Brain pericyte (primary cell): ENCODE data around the gene CDX1.

Experiments
- DNase-seq: peaks from one replicate; pipeline ENCODE4 v3.0.0-alpha.2; 2012; ENCODE audit warnings: low read depth, low spot score

CDX1 gene

DNA sequence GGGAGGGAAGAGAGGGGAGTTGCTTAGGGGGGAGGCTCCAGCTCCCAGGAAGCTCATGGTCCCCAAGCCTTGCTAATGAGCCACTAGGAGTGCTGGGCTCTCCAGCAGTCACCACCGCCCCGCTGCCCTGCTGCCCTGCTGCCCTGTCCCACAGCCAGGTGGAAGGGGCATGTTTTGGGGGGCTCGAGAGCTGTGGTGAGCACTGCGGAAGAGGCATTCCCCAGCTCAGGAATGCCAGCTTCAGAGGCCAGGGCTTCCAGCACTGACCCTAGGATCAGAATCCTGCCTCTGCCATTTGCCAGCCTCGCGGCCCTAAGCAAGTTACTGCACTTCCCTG is 40.2 kb downstream of the CDX1 start:
- no peak for DNase-seq

DNA sequence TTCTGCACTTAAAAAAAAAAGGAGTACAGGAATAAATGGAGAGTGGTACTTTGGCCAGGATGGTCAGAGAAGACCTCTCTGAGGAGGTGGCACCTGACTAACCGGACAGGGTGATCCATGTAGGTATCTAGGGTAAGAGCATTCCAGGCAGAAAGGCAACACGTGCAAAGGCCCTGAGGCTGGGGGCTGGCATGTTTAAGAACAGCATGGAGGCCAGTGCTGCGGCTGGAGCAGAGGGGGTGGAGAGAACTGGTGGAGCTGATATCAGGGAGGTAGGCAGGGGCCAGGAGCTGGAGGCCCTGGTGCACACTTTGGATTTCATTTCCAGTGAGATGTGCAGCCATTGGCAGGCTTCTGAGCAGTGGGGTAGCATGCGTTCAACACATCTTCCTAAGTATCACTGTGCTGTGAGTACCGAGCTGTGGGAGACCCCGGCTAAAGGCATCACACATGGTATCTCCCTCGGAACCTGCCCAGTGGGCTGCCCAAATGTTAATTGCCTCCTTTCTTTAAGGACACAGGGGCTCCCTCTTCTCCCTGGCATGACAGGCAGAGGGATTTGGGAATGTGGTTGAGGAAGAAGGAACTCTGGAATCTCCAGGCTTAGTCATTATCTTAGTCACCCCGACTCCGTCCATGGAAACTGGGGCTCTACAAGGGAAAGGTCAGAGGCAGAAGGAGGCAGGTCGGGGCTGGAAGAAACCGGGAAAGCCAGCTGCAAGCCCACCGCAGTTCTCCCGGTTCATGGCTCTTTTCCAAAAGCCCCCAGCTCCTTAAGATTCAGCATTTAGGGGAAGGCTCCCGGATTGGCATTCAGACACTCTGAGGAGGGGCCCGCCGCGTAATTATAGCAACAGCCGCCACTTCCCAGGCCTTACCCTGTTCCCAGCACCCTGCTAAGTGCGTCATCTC is 41.9 kb downstream of the CDX1 start:
- DNase-seq, result no peak

DNA sequence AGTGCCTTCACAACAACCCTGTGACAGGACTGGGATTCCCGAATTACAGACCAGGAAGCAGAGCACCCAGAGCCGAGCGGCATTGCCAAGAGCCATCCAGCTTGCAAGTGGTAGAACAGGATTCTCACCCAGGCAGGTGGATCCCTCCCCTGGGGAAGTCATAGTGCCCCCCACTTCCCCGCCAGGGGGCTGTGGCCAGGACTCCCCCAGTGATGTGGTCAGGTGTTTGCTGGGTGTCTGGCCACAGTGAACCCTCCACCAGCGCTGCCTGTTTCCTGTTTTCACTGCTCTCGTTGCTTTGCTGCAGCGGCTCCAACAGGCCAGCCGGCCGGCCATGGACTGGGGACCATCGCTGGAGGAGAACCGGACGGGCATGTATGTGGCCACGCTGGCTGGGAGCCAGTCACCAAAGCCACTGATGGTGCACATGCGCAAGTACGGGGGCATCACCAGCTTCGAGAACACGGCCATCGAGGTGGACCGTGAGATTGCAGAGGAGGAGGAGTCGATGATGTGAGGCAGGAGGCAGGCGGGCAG is 42.6 kb downstream of the CDX1 start:
- DNase-seq, result no peak

DNA sequence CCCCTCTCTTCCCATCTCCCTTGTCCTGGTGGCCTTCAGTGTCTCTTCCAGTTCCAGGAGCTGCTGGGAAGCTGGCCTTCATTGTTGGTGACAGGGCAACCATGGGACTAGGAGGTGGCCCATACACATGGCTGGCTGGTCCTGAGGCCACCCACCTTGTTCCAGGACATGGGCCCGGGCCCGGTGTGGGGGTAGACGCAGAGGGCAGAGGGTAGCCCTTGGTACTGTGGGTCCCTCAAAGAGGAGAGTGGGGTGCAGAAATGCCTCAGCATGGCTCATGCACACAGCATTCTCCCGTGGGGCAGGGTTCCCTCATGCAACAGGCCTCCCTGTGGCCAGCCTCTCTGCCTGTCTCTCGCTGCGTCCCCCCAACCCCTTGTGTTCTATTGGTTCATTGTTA is 44.1 kb downstream of the CDX1 start:
- no peak for DNase-seq

DNA sequence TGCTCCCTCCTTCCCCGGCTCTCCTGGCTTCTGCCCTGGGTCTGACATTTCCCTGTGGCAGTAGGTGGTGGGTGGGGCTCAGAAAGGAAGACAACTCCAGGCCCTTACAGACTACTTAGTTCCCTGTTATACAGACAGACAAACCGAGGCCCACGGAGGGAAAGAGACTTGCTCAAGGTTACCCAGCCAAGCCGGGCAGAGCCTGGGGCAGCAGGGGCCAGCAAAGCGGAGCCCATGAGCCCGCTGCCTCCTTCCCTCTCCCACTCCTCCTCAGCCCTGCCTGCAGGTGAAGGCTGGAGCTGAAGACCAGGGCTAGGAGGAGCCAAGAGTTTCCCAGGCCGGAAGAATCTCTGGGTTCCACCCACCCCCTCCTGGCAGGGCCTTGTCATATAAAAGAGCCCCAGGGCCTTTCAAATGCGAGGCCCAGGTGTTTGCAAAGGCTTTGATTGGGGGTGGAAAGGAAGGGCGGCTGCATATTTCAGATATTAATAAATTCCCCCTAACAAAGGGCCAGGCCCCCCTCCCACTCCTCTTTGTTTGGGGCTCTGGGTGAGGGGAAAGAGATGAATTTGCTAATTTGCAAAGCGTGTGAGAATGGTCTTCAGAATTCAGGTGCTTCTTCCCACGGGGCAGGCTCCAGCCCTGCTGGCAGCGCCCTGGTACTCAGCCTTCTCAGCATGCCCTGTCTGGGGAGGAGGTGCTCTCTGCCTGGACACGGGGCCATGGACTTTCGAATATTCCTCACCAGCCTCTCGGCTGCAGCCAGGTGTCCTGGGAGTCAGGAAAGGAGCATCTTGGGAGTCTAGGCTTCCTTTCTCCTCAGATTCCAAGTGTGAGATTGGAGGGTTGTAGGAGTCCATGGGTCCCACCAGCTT is 44.8 kb downstream of the CDX1 start:
- DNase-seq, result no peak

DNA sequence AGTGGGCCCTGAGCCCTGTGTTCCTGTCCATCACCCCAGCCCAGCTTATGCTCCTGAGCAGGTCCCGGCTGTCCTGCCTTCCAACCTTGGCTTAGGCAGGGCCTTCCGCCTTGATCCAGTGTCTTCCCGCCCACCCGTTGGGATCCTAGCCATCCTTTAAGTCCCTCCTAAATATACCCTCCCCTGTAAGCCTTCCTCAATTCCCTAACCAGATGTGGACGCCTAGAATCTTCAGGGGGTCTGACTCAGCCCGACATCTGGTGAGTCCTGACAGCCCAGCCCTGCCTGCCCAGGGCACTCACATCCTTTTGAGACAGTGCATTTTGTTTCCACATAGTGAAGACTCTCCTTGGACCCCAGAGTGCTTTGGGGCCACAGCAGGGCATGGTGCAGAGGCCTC is 47.0 kb downstream of the CDX1 start:
- peak; percentile 61 for DNase-seq

DNA sequence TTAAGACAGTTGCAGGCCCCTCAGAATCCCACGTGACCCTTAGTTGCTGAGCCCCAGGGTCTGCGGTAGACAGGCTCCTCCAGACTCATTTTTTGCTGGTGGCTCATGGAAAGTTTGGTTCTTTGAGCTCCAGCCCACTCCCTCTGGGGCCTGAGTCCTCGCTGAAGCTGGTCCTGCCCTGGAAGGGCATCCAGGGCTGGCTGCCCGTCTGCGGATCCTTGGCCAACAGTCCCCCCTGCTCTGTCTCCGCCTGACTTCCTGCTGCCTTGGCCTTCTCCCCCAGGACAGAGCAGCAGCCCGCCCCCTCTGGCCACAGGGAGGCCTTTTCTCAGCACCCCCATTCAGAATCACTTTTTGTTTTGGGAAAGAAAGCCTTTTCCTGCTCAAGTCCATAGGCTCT is 47.7 kb downstream of the CDX1 start:
- no peak for DNase-seq

DNA sequence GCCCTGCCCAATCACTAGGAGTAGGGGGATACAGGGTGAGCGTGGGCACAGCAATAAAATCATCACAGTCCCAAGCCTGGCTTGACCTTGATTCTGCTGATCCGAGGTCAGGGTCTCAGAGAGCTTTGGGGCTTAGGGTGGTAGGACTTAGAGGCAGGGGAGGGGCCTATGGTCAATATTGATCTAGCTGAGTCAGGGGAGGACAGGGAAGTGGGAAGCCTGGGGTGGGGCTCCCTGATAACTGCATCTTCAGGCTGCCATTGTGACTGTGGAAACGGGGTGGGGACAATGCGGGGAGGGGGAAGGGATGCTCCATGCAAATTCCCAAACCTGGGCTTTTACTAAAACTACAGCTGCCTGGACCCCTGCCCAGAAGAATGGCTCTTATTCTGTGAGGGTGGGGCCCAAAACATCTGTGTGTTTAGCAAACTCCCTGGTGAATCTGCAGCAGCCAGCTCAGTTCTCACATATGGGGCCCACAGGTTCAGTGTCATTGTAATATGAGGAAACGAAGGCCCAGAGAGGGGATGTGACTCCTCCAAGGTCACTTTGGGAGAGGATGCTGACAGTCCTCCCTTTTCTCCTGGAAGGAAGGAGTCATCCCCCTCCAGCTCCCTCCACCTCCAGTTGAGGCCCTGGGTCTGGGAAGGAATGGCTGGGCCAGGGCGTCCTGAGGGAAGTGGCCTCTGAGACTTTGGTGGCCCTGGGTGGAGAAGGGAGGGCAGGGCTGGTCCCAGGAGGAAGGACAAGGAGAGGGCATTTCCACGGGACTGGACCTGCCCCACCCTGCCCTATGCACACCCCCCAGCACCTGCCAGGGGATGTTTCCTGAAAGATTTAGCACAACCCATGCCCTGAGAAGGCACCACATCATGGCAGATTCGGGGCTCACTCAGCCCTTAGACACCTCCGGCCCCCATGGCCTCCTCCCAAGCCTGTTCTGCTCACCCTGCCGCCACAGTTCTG is 49.7 kb downstream of the CDX1 start:
- DNase-seq, result no peak

DNA sequence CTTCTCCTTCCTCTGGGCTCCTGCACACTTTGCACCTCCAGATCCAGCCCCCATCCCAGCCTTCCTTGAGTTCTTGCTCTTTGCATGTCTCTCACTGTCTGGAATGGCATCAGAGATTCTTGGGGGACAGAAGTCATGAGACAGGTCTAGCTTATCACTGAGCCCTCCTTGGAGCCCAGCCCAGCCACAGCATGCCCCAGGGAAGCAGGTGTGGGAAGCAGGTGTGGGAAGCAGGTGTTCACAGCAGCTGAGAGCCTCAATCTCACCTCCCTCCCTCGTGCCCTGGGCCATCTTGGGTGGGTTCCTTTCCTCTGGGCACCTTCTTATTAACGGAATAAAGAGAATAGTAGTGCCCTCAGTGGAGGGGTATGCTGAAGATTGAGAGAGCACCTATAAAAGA is 50.5 kb downstream of the CDX1 start:
- no peak for DNase-seq

DNA sequence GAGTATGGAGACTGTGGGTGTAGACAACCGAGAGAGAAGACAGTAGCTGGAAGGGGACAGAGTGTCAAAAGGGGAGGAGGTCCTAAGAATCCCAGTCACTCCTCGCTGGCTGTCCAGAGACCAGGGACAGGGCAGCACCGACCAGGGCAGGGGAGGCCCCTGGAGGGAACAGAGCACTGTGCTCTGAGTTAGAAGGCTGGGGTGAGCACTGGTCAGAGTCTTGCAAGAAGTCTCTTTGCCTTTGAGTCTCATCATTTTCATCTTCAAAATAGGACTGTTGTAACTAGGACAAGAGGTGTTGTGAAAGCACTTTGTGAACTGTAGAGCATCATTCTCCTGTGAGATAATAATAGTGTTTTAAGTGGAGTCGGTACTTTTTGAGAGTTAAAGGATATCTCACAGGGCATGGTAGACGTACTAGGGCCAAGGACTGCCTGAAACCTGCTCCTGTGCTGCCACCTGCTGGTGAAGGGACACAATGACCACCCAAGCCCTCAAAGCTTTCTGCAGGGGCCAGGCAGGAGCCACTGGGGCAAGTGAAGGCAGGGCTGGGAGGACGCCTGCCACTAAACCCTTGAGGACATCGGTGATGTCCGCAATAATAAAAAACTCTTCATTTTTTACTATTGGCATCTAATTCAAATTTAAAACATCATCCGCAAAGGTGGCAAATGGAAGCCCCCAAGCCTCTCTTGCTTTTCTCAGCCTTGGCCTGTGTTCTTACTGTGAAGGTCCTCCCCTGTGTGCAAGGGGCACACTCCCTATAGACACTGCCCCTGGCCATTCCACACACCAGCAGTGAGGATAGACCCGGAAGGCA is 51.5 kb downstream of the CDX1 start:
- DNase-seq, result peak; percentile 57

DNA sequence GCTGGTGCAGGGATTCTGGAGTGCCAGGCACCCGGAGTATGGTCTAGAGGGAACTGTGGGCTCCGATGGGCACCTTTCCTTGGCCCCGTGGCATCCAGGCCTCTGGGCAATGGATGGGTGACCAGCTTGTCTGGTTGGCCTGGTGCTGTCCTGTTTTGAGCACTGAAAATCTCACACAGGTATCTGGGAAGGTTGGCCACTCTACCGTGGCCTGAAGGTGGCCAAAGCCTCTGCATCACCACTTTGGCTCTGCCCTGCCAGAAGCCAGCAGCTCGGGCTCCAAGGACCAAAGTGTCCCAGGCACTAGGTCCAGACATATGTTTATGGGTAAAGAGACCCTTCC is 52.1 kb downstream of the CDX1 start:
- DNase-seq, result no peak

DNA sequence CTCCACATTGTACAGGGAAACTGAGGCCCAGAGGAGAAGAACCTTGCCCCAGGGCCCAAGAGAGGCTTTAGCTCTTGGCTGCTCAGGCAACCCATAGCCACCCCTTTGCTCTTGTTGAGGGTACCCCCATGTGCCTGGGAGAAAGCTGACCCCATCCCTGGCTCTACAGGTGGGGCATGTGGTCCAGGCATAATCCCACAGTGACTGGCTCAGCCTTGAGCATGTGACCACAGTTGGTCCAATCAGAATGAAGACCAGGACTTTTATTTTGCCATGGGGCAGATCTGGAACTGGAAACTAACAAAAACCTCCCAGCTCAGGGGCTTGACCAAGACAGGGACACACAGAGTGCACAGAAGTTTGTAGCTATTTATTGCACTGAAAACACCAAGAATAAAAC is 52.6 kb downstream of the CDX1 start:
- DNase-seq, result no peak

DNA sequence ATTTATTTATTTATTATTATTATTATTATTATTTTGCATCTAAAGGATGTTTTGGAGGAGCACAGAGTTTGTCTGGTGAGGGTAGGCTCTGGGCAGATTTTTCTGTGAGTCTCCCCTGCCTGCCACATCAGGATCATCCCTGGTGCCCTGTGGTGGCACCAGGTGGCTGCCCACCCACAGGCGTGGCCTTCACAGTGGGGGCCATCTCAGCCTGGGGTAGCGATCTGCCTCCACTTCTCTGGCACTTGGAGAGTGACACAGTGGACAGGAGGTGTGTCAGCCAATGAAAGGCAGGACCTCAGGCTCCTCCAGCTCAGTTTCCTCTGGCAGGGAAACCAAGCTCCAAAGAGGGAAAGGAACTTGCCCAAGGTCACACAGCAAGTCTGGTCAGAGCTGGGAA is 53.3 kb downstream of the CDX1 start:
- no peak for DNase-seq

DNA sequence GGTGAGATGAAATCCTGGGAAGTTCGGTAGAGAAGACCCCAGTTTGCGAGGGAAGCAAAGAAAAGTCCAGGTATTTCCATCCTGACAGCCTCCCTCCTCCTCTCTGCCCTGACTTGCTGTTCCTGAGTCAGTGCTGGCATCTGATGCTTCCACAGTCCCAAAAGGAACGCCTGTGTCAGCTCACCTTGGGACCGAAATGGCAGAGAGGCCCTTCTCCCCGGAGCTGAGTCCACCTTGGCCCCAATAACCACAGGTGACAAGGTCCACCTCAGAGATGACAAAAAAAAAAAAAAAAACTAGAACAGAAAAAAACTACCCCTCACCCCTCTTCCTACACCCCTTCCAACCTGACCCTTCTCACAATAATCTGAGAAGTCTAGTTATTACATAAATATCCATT is 54.9 kb downstream of the CDX1 start:
- no peak for DNase-seq

DNA sequence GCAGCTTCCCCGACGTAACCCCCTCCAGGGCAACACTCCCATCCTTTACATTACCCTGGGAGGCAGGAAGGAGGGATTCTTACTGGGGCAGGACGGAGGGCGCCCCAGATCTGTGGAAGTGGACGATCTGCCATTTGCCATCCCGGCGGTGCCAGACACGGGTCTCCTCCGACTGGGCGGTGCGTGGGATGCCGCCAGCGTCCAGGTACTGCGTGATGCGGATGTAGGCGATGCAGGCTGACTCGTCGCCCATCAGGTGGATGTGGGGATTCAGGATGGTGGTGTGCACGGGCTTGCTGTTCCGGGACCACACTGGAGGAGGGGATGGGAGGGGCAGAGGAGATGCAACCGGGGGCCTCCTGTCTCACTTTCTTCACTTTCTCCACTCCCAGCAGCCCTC is 56.3 kb downstream of the CDX1 start:
- no peak for DNase-seq

DNA sequence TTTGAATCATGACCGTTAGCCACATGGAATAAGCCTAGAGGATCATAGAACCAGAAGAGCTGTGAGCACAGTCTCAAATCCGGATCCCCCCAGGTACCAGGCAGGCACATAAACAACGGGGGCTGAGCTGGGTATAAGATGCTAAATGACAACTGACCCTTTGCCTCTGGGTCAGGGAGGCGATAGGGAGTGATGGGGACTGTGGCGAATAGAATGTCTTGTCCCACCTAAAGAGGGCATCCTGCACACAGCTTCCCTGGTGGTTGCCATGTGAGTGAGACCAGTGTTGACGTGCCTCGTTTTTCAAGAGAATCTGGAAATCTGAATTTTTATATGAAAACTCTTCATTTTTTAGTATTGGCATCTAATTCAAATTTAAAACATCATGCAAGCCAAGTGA is 56.9 kb downstream of the CDX1 start:
- no peak for DNase-seq

DNA sequence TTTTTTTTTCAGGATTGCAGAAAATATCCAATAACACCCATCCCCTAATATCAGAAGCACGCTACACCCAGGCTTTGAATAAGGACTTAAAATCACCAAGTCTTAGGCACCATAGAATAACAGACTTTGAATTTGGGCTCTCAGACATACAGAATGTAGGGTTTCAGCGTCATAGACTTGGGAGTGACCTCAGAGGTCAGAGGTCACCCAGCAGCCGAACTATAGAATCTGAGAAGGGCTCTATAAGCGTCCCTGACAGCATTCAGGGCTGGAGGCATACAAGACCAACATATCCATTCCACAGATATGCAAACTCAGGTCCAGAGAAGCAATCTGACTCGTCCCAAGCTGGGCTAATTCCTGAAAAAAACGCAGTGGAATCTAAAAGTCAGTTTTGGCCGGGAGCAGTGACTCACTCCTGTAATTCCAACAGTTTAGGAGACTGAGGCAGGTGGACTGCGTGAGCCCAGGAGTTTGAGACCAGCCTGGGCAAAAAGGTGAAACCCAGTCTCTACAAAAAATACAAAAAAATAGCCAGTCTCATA is 58.0 kb downstream of the CDX1 start:
- DNase-seq, result no peak

DNA sequence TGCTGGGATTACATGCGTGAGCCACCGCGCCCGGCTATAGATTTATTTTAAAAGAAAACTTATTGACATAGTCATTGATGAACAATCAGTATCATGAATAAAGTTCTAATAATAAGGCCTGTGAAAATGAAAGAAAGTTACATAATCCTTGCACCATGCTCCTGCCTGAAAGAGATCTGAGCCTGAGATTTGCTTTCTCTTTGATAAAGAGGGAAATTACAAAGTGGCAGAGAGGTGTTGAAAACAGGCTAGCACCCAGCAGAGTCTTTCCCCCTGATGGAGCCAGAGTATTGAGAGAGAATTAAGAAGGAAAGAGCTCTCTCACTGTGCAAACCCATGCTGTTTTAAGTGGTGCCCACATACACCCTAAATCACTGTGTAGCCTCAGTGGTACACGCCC is 60.5 kb downstream of the CDX1 start:
- no peak for DNase-seq

DNA sequence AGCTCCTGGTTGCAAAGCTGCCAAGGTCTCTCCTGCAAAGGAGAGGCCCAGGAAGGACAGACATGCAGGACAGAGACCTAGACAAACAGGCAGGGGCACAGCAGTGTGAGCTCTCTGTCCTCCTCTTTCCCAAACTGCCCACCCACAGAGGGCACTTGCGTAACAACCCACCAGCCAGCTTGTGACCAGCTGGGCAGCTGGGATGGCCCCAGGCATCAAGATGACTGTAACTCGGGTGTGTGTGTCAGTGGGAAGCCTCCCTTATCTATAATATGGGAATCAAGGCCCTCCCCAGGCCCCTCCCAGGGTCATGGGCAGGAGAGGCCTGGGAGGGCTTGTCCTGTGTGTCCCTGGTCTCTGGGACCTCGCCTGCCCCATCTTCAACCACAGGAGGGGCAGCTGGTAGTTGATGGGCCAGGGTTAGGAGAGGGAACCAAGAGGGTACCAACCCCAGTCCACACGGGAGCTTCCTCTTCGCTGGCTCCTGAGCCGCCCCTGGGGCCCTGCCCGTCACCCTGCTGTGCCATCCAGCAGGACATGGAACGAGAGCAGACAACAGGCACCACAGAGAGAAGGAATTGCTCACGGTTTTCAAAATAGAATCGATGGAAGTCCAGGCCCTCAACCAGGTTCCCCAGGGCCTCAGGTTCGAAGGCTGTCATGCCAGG is 61.2 kb downstream of the CDX1 start:
- DNase-seq, result no peak

DNA sequence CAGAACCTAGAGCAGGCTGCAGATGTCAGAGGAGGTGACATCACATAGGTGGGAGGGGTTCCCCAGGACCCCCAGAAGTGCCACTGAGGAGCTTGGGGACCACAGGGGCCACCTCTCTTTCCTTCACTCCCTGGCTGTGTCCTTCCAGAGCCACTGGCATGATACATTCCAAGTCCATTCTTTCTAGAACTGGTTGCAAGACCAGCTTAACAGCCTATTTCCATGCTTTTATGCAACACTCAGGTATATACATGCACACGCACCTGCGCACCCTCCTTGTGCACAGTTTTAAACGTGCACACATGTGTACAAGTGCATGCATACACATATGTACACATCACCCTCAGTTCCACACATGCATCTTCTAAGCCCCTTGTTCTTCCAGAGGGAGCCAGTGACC is 63.0 kb downstream of the CDX1 start:
- DNase-seq, result no peak
